PC-3 (cell line): ENCODE data around the gene MYH9. TPM values are rescaled to one million over a fixed set of nuclear protein-coding genes. Genes with fewer than 3 reads are reported as not detected.
A peak's percentile ranks its signal among the peaks of the same experiment; 100 is the strongest.

Experiments
- ATAC-seq: fragments of 200-7000 bp; cut with Tn5 transposase; 2 replicates; pipeline ENCODE4 v1.9.1; 2020; ENCODE audit warnings: mild to moderate bottlenecking, moderate library complexity
- Bru-seq: library from RNA; stranded (reverse); fragments of 400-500 nt; gene quantifications from one replicate; lab custom pipeline; 2021; lab: Mats Ljungman, UMichigan
- BruChase-seq, 2 experiments: library from RNA; stranded (reverse); fragments of 400-500 nt; gene quantifications; one replicate each; lab custom pipeline; 2021; lab: Mats Ljungman, UMichigan
- BruUV-seq: library from RNA; stranded (reverse); fragments of 400-500 nt; replicated peaks from 2 replicates; lab custom pipeline; 2021; lab: Mats Ljungman, UMichigan
- CTCF ChIA-PET: fragments of 300-600 bp; sonication (Branson Sonifier 250); formaldehyde crosslinking; loops from one replicate; lab custom pipeline; 2022; ENCODE audit warnings: antibody characterized with exemption; lab: Charles Lee
- POLR2A ChIA-PET: fragments of 300-600 bp; sonication (Branson Sonifier 250); formaldehyde crosslinking; loops from one replicate; lab custom pipeline; 2022; ENCODE audit warnings: antibody characterized with exemption; ENCODE audit not compliant: unreplicated experiment; lab: Charles Lee
- DNase-seq: peaks from one replicate; pipeline ENCODE4 v3.0.0-alpha.2; 2015
- H2AFZ ChIP-seq: fragments of 300-600 bp; sonication (generic); 2 replicates; pipeline ENCODE4 v1.6.0; 2016; ENCODE audit warnings: antibody characterized with exemption, low read length
- H3F3A ChIP-seq: fragments of 300-600 bp; sonication (generic); one replicate; pipeline ENCODE4 v1.6.0; 2017; ENCODE audit warnings: antibody characterized with exemption, low read length, control low read depth, mild to moderate bottlenecking; ENCODE audit not compliant: unreplicated experiment
- H3K27ac ChIP-seq: fragments of 300-600 bp; sonication (generic); 2 replicates; pipeline ENCODE4 v1.5.1; 2016; ENCODE audit warnings: mild to moderate bottlenecking, low read length
- H3K27me3 ChIP-seq: fragments of 300-600 bp; sonication (generic); 2 replicates; pipeline ENCODE4 v1.6.1; 2016; ENCODE audit warnings: low read length, mixed read lengths
- H3K36me3 ChIP-seq: fragments of 300-600 bp; sonication (generic); 2 replicates; pipeline ENCODE4 v1.6.1; 2016; ENCODE audit warnings: low read depth, mixed run types, low read length, mixed read lengths
- H3K4me1 ChIP-seq: fragments of 300-600 bp; sonication (generic); 2 replicates; pipeline ENCODE4 v1.5.1; 2016; ENCODE audit warnings: low read length; ENCODE audit not compliant: insufficient read depth
- H3K4me2 ChIP-seq: fragments of 300-600 bp; sonication (generic); 2 replicates; pipeline ENCODE4 v1.6.0; 2016; ENCODE audit warnings: low read length
- H3K4me3 ChIP-seq: fragments of 300-600 bp; sonication (generic); 2 replicates; pipeline ENCODE4 v1.5.1; 2016; ENCODE audit warnings: mild to moderate bottlenecking, low read length, mixed read lengths
- H3K79me2 ChIP-seq: fragments of 300-600 bp; sonication (generic); 2 replicates; pipeline ENCODE4 v1.6.1; 2017; ENCODE audit warnings: low read length, mixed read lengths
- H3K9ac ChIP-seq: fragments of 300-600 bp; sonication (generic); 2 replicates; pipeline ENCODE4 v1.6.0; 2016; ENCODE audit warnings: mild to moderate bottlenecking, low read length
- H3K9me2 ChIP-seq: fragments of 300-600 bp; sonication (generic); replicated peaks from 2 replicates; pipeline ENCODE4 v1.6.1; 2016; ENCODE audit warnings: mixed run types, low read length, mixed read lengths
- H3K9me3 ChIP-seq: fragments of 300-600 bp; sonication (generic); 2 replicates; pipeline ENCODE4 v1.6.1; 2016; ENCODE audit warnings: low read length, mixed read lengths
- H4K20me1 ChIP-seq: fragments of 300-600 bp; sonication (generic); 2 replicates; pipeline ENCODE4 v1.6.1; 2016; ENCODE audit warnings: low read length, mixed read lengths
- CTCF ChIP-seq: fragments of 300-600 bp; sonication (generic); conservative IDR thresholded peaks from 2 replicates; pipeline ENCODE4 v1.5.1; 2017; ENCODE audit warnings: antibody characterized with exemption, low read depth, mild to moderate bottlenecking, low read length
- EZH2 ChIP-seq: fragments of 300-600 bp; sonication (generic); IDR thresholded peaks from one replicate; pipeline ENCODE4 v1.6.1; 2017; ENCODE audit warnings: antibody characterized with exemption, mild to moderate bottlenecking, low read length; ENCODE audit not compliant: unreplicated experiment
- EZH2phosphoT487 ChIP-seq: fragments of 300-600 bp; sonication (generic); IDR thresholded peaks from 2 replicates; pipeline ENCODE4 v1.6.1; 2018; ENCODE audit warnings: mild to moderate bottlenecking, antibody characterized with exemption, low read length, borderline replicate concordance
- intact Hi-C: fragments of 100-400 bp; cut with micrococcal nuclease; formaldehyde crosslinking; loops from 2 replicates; pipeline ENCODE4 v1.9.0; 2023
- long read RNA-seq: library from polyadenylated mRNA; unstranded; transcript quantifications from one replicate; pipeline ENCODE4 v2.0.0, GENCODE V29; 2021; ENCODE audit not compliant: unreplicated experiment
- total RNA-seq: library from RNA; depleted of rRNA; stranded (reverse); fragments of >200 nt; gene quantifications from 2 replicates; pipeline ENCODE4 v1.2.3, GENCODE V29; 2014; rRNA removed

MYH9 gene
- total RNA-seq = 357 and 546 TPM in 2 replicates
- percentile 93 among the genes with signal in this experiment for Bru-seq, nascent RNA
- BruChase-seq, experiment 1, labeled RNA remaining after a 6-hour chase = percentile 93 among the genes with signal in this experiment
- BruChase-seq, experiment 2, labeled RNA remaining after a 2-hour chase = percentile 88 among the genes with signal in this experiment
- long read RNA-seq, full-length matches to known transcripts = 67 of 421 reads
- long read RNA-seq, partial matches to known transcripts = 307 of 421 reads
- long read RNA-seq, other reads (novel, unspliced or antisense) = 47 of 421 reads

- Histone ChIP-seq H3K27ac (peak within 1 kb of the TSS; percentile 90), H3K9me3 (no peaks in the 10 kb centered on the region), H3K4me3 (peak within 1 kb of the TSS; percentile 88), H3K27me3 (no peaks in the 10 kb centered on the region), H4K20me1 (peaks cover 24% of the 10 kb centered on the region), H2AFZ (peak within 1 kb of the TSS; percentile 72), H3K9ac (peak within 1 kb of the TSS; percentile 86), H3F3A (no peaks in the 10 kb centered on the region), H3K36me3 (peaks cover 7% of the 10 kb centered on the region), H3K9me2 (no peaks in the 10 kb centered on the region), H3K79me2 (peaks cover 50% of the 10 kb centered on the region), H3K4me1 (peaks cover 21% of the 10 kb centered on the region), H3K4me2 (peak within 1 kb of the TSS; percentile 91)
- ChIA-PET POLR2A (interaction anchor here (0.6 to 1.6 kb wide), 6 partner anchors 13 to 85 kb away, joined by 3 to 8 read pairs (median 4); no protein-coding TSS in a partner anchor), CTCF (no interaction called here)
- ATAC-seq (peak; percentile 67), DNase-seq (peak; percentile 98)
- intact Hi-C loops = loop anchor here (2.0 to 5.0 kb wide), 4 partner anchors 57 to 86 kb away; no protein-coding TSS in a partner anchor
- BruUV-seq = no TSS peak
- TF ChIP-seq EZH2 (no peak), EZH2phosphoT487 (no peak), CTCF (no peak)
Measured at GRCh38 chr22:36387959-36388726, at the start of gene MYH9. TSS of gene MYH9 (minus strand) at chr22:36387967. CDS start at chr22:36349236, 38,731 bp downstream.

GRCh38 chr22:36435516-36436415, 48.0 kb upstream of the MYH9 start:
- BruUV-seq = no TSS peak
- intact Hi-C loops = no loop called here
- H3K36me3 ChIP-seq = no peaks in the 10 kb centered on the region
- H3K9me3 ChIP-seq = no peaks in the 10 kb centered on the region
- no peaks in the 10 kb centered on the region for H3K79me2 ChIP-seq
- no peak overlapping the region for H2AFZ ChIP-seq
- DNase-seq = no peak
- H3K9ac ChIP-seq = no peak overlapping the region
- H3K4me3 ChIP-seq = no peak overlapping the region
- no peak overlapping the region for H3K4me2 ChIP-seq
- H4K20me1 ChIP-seq = no peaks in the 10 kb centered on the region
- TF ChIP-seq EZH2 (no peak), EZH2phosphoT487 (no peak), CTCF (no peak)
- ATAC-seq = no peak
- no peaks in the 10 kb centered on the region for H3K27me3 ChIP-seq
- no peak overlapping the region for H3K27ac ChIP-seq
- ChIA-PET CTCF (no interaction called here), POLR2A (no interaction called here)
- H3K9me2 ChIP-seq = no peaks in the 10 kb centered on the region
- H3F3A ChIP-seq = no peaks in the 10 kb centered on the region
- H3K4me1 ChIP-seq = peaks cover 14% of the 10 kb centered on the region
